Vagina (tissue), 2 donors: ENCODE data around the gene KATNAL1.

Experiments used
- POLR2A ChIP-seq, 2 donors: fragments of 450-650 bp; IDR thresholded peaks; one replicate each; pipeline ENCODE4 v1.6.1; 2017; ENCODE audit warnings: antibody characterized with exemption in 2 of 2, mild to moderate bottlenecking in 2 of 2, moderate library complexity in 2 of 2
- POLR2AphosphoS5 ChIP-seq, 2 donors: sonication (generic); formaldehyde crosslinking; IDR thresholded peaks; one replicate each; pipeline ENCODE4 v1.9.0; 2017; ENCODE audit warnings: antibody characterized with exemption in 2 of 2, mild to moderate bottlenecking in 2 of 2, low read depth in 1 of 2; ENCODE audit not compliant: insufficient read depth in 1 of 2
- TF ChIP-seq, protein P1 (sequence below), 3 experiments: fragments of 450-650 bp in 2 of 3; fragments of 200-600 bp in 1 of 3; sonication (generic) in 1 of 3; IDR thresholded peaks; one replicate each; pipeline ENCODE4 v1.5.1; 2017 to 2019; ENCODE audit warnings: antibody characterized with exemption in 3 of 3, mild to moderate bottlenecking in 2 of 3, moderate library complexity in 2 of 3

DNA sequence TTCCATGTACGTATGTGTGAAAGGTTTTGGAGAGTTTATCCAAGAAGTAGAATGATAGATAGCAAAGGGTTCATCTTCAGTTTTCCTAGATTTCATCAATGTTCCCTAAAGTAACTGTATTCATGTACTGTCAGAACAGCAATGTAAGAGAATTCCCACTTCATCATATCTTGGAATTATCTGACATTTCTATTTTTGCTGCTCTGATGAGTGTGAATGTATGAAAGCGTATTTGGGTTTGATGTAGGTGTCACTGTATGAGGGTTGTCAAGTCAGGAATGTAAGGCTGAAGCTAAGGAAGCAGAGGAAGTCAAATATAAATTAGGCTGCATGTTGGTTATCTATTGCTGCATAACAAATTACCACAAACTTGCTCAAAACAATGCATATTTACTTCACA lies 7.2 kb upstream of the KATNAL1 start:
- TF ChIP-seq, protein P1, sequence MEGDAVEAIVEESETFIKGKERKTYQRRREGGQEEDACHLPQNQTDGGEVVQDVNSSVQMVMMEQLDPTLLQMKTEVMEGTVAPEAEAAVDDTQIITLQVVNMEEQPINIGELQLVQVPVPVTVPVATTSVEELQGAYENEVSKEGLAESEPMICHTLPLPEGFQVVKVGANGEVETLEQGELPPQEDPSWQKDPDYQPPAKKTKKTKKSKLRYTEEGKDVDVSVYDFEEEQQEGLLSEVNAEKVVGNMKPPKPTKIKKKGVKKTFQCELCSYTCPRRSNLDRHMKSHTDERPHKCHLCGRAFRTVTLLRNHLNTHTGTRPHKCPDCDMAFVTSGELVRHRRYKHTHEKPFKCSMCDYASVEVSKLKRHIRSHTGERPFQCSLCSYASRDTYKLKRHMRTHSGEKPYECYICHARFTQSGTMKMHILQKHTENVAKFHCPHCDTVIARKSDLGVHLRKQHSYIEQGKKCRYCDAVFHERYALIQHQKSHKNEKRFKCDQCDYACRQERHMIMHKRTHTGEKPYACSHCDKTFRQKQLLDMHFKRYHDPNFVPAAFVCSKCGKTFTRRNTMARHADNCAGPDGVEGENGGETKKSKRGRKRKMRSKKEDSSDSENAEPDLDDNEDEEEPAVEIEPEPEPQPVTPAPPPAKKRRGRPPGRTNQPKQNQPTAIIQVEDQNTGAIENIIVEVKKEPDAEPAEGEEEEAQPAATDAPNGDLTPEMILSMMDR (IDR thresholded peaks at IDR 0.05) = no peak
- TF ChIP-seq POLR2A (IDR thresholded peaks at IDR 0.05) = no peak
- no peak for TF ChIP-seq POLR2AphosphoS5 (IDR thresholded peaks at IDR 0.05; ENCODE audit: insufficient read depth in 1 of 2, low read depth in 1 of 2)
